H1 (cell line): ENCODE data around the gene SLC12A6. TPM values are rescaled to one million over a fixed set of nuclear protein-coding genes. Genes with fewer than 3 reads are reported as not detected.

Experiments
- CTCF ChIA-PET: fragments of 300-600 bp; sonication (Branson Sonifier 250); formaldehyde crosslinking; loops from one replicate; lab custom pipeline; 2021; ENCODE audit not compliant: partially characterized antibody; lab: Charles Lee
- POLR2A ChIA-PET: fragments of 300-600 bp; sonication (Branson Sonifier 250); formaldehyde crosslinking; loops from one replicate; lab custom pipeline; 2021; ENCODE audit warnings: inconsistent platforms; ENCODE audit not compliant: partially characterized antibody; lab: Charles Lee
- DNase-seq, 2 experiments: peaks; one replicate each; pipeline versions ENCODE4 v3.0.0 to v3.0.0-alpha.2; 2010 to 2022; ENCODE audit warnings: low spot score in 2 of 2, low read depth in 1 of 2, mixed read lengths in 1 of 2
- FAIRE-seq: peaks from 2 replicates; lab custom pipeline; 2011; peaks lifted over from hg19 to GRCh38; lab: Jason Lieb, UNC
- H2AFZ ChIP-seq: 2 replicates; pipeline ENCODE4 v1.8.1; 2012; ENCODE audit warnings: low read length, inconsistent platforms
- H2AK5ac ChIP-seq: 2 replicates; pipeline ENCODE4 v1.6.1; 2013; ENCODE audit warnings: low read depth, low read length
- H2BK120ac ChIP-seq: replicated peaks from 2 replicates; pipeline ENCODE3; 2013; ENCODE audit warnings: low read depth, low read length, inconsistent platforms
- H2BK12ac ChIP-seq: 2 replicates; pipeline ENCODE4 v1.6.1; 2013; ENCODE audit warnings: low read depth, low read length
- H2BK15ac ChIP-seq: 2 replicates; pipeline ENCODE4 v1.6.1; 2013; ENCODE audit warnings: low read length
- H2BK20ac ChIP-seq: 2 replicates; pipeline ENCODE4 v1.6.1; 2013; ENCODE audit warnings: low read length
- H2BK5ac ChIP-seq: 2 replicates; pipeline ENCODE4 v1.6.1; 2013; ENCODE audit warnings: low read depth, low read length
- H3K14ac ChIP-seq: 2 replicates; pipeline ENCODE4 v1.6.1; 2013; ENCODE audit warnings: inconsistent platforms; ENCODE audit not compliant: insufficient read length
- H3K18ac ChIP-seq: 2 replicates; pipeline ENCODE4 v1.6.1; 2013; ENCODE audit warnings: low read length; ENCODE audit errors: extremely low read depth
- H3K23ac ChIP-seq: 2 replicates; pipeline ENCODE4 v1.6.1; 2013; ENCODE audit warnings: inconsistent platforms; ENCODE audit not compliant: insufficient read length
- H3K23me2 ChIP-seq: 2 replicates; pipeline ENCODE4 v1.6.1; 2013; ENCODE audit warnings: low read depth, low read length
- H3K27ac ChIP-seq: 2 replicates; pipeline ENCODE4 v1.6.1; 2011; ENCODE audit warnings: low read depth, low read length, inconsistent platforms
- H3K27me3 ChIP-seq, 4 experiments: replicated peaks in 1 of 4; 1 replicate in 1 of 4; 2 replicates in 3 of 4; pipeline versions ENCODE4 v1.6.1 to v1.8.1; 2011 to 2013; ENCODE audit warnings: low read length in 3 of 4, mild to moderate bottlenecking in 3 of 4, inconsistent platforms in 2 of 4, mixed read lengths in 2 of 4, moderate library complexity in 1 of 4; ENCODE audit not compliant: control insufficient read depth in 3 of 4, insufficient read depth in 3 of 4; ENCODE audit errors: extremely low read depth in 1 of 4
- H3K36me3 ChIP-seq, 4 experiments: 2 replicates each; pipeline versions ENCODE4 v1.6.1 to v1.8.1; 2011 to 2013; ENCODE audit warnings: mild to moderate bottlenecking in 4 of 4, low read length in 3 of 4, moderate library complexity in 2 of 4, control low read depth in 1 of 4, inconsistent platforms in 1 of 4; ENCODE audit not compliant: insufficient read depth in 4 of 4, control insufficient read depth in 2 of 4
- H3K4ac ChIP-seq: replicated peaks from 2 replicates; pipeline ENCODE3; 2013; ENCODE audit warnings: low read length, low read depth, mixed read lengths, inconsistent platforms; ENCODE audit not compliant: insufficient read length
- H3K4me1 ChIP-seq, 4 experiments: replicated peaks in 1 of 4; 1 replicate in 1 of 4; 2 replicates in 3 of 4; pipeline versions ENCODE4 v1.6.1 to v1.8.1; 2011 to 2013; ENCODE audit warnings: low read length in 3 of 4, inconsistent platforms in 2 of 4, mixed read lengths in 1 of 4; ENCODE audit not compliant: insufficient read depth in 4 of 4, control insufficient read depth in 3 of 4
- H3K4me2 ChIP-seq, 2 experiments: 2 replicates each; pipeline versions ENCODE4 v1.6.1 to v1.8.1; 2011 to 2013; ENCODE audit warnings: low read depth in 2 of 2, low read length in 2 of 2, control low read depth in 1 of 2, inconsistent platforms in 1 of 2, mild to moderate bottlenecking in 1 of 2; ENCODE audit not compliant: insufficient read depth in 1 of 2
- H3K4me3 ChIP-seq, 4 experiments: fragments of 200-600, 300-600 bp in 1 of 4; sonication (generic), shearing (Covaris generic), sonication (Bioruptor Twin) in 1 of 4; 2 replicates each; pipeline versions ENCODE4 v1.5.1 to v1.8.1; 2011 to 2016; ENCODE audit warnings: low read length in 4 of 4, low read depth in 3 of 4, control low read depth in 2 of 4, inconsistent platforms in 2 of 4, mild to moderate bottlenecking in 2 of 4, mixed read lengths in 1 of 4, moderate library complexity in 1 of 4; ENCODE audit not compliant: insufficient read depth in 2 of 4; ENCODE audit errors: extremely low read depth in 1 of 4
- H3K56ac ChIP-seq: replicated peaks from 2 replicates; pipeline ENCODE3; 2013; ENCODE audit warnings: low read depth, mild to moderate bottlenecking, mixed read lengths, low read length, inconsistent platforms; ENCODE audit not compliant: insufficient read length
- H3K79me1 ChIP-seq: 2 replicates; pipeline ENCODE4 v1.6.1; 2013; ENCODE audit warnings: low read depth, low read length, control low read depth
- H3K79me2 ChIP-seq, 2 experiments: 2 replicates each; pipeline versions ENCODE4 v1.6.1 to v1.8.1; 2012 to 2013; ENCODE audit warnings: low read length in 2 of 2, mild to moderate bottlenecking in 2 of 2, inconsistent platforms in 1 of 2; ENCODE audit not compliant: insufficient read depth in 2 of 2, control insufficient read depth in 1 of 2
- H3K9ac ChIP-seq, 4 experiments: replicated peaks in 1 of 4; 1 replicate in 1 of 4; 2 replicates in 3 of 4; pipeline versions ENCODE4 v1.6.1 to v1.8.1; 2011 to 2013; ENCODE audit warnings: low read depth in 3 of 4, low read length in 3 of 4, control low read depth in 2 of 4, mild to moderate bottlenecking in 2 of 4, moderate library complexity in 2 of 4, inconsistent platforms in 1 of 4; ENCODE audit errors: extremely low read depth in 1 of 4
- H3K9me3 ChIP-seq, 2 experiments: 2 replicates each; pipeline versions ENCODE4 v1.6.1 to v1.8.1; 2012 to 2013; ENCODE audit warnings: mild to moderate bottlenecking in 2 of 2, moderate library complexity in 2 of 2, control low read depth in 1 of 2, inconsistent platforms in 1 of 2, low read depth in 1 of 2, low read length in 1 of 2, mixed read lengths in 1 of 2; ENCODE audit not compliant: insufficient read depth in 2 of 2
- H4K20me1 ChIP-seq, 2 experiments: replicated peaks in 1 of 2; 2 replicates each; pipeline versions ENCODE3 to v1.8.1; 2011 to 2013; ENCODE audit warnings: inconsistent platforms in 2 of 2, low read length in 2 of 2, mild to moderate bottlenecking in 1 of 2; ENCODE audit not compliant: insufficient read depth in 2 of 2, control insufficient read depth in 1 of 2
- H4K5ac ChIP-seq: 2 replicates; pipeline ENCODE4 v1.6.1; 2013; ENCODE audit warnings: low read length, low read depth, mixed read lengths, inconsistent platforms; ENCODE audit not compliant: insufficient read length
- H4K8ac ChIP-seq: 2 replicates; pipeline ENCODE4 v1.8.0; 2013; ENCODE audit warnings: mild to moderate bottlenecking, moderate library complexity, low read length, inconsistent platforms; ENCODE audit not compliant: insufficient read depth; ENCODE audit errors: extremely low read depth
- H4K91ac ChIP-seq: replicated peaks from 2 replicates; pipeline ENCODE3; 2013; ENCODE audit warnings: low read length, mixed read lengths, inconsistent platforms; ENCODE audit not compliant: insufficient read length
- ATF3 ChIP-seq: IDR thresholded peaks from 2 replicates; pipeline ENCODE4 v1.6.1; 2011; ENCODE audit warnings: low read depth, mild to moderate bottlenecking, low read length; ENCODE audit not compliant: insufficient read depth
- BRCA1 ChIP-seq: IDR thresholded peaks from 2 replicates; pipeline ENCODE4 v1.6.1; 2012; ENCODE audit warnings: low read depth, low read length, improper control_type of control experiment
- EGR1 ChIP-seq: IDR thresholded peaks from 2 replicates; pipeline ENCODE4 v1.6.1; 2011; ENCODE audit warnings: low read depth, low read length, borderline replicate concordance
- POLR2AphosphoS5 ChIP-seq: IDR thresholded peaks from 2 replicates; pipeline ENCODE4 v1.6.1; 2011; ENCODE audit warnings: low read depth, low read length
- RAD21 ChIP-seq, 2 experiments: IDR thresholded peaks in 1 of 2; conservative IDR thresholded peaks in 1 of 2; 2 replicates each; pipeline ENCODE4 v1.6.1; 2011; ENCODE audit warnings: low read depth in 2 of 2, low read length in 2 of 2, improper control_type of control experiment in 1 of 2, inconsistent platforms in 1 of 2, mild to moderate bottlenecking in 1 of 2, moderate library complexity in 1 of 2
- SIRT6 ChIP-seq: IDR thresholded peaks from one replicate; pipeline ENCODE4 v1.7.1; 2012; ENCODE audit warnings: low read length, inconsistent platforms
- TCF12 ChIP-seq: IDR thresholded peaks from 2 replicates; pipeline ENCODE4 v1.6.1; 2011; ENCODE audit warnings: low read depth, mild to moderate bottlenecking, low read length
- WGBS, 2 experiments: shearing (Covaris generic) in 1 of 2; methylation state at CpG; one replicate each; pipeline versions ENCODE4 v1.1.6 to v1.1.7; 2013 to 2015; ENCODE audit warnings: low lambda C conversion rate in 2 of 2, mixed read lengths in 2 of 2, inconsistent platforms in 1 of 2, low coverage in 1 of 2, missing lambda C conversion rate in 1 of 2; ENCODE audit not compliant: insufficient replicate concordance in 2 of 2, insufficient coverage in 1 of 2, insufficient read length in 1 of 2; ENCODE audit errors: extremely low coverage in 1 of 2, missing lambda C conversion rate in 1 of 2; 5-methylcytosine and 5-hydroxymethylcytosine counted together
- polyA plus RNA-seq, 7 experiments: library from polyadenylated mRNA; depleted of rRNA in 3 of 7; stranded (reverse) in 5 of 7; unstranded in 2 of 7; fragments of >200 nt in 5 of 7; fragments of 200-250 nt in 2 of 7; gene quantifications; 1 replicate in 5 of 7; 2 replicates in 1 of 7; 4 replicates in 1 of 7; pipeline versions ENCODE4 v1.2.1 to v1.2.3, GENCODE V29; 2011 to 2013; ENCODE audit warnings: missing spikeins in 2 of 7, mixed read lengths in 2 of 7
- total RNA-seq: library from RNA; stranded (reverse); fragmentation: NEBNext Ultra II Directional; extraction: Animal tissue kit (Norgen Biotek cat#: 25700); gene quantifications from 2 replicates; pipeline ENCODE4 v1.2.1, GENCODE V29; 2021

SLC12A6 gene
- total and polyA plus RNA-seq, 2 of the 8 experiments (the other 6 are each of a cell fraction or from before 2014, with no cell fraction given) = 9.2 to 11.1 TPM

DNA sequence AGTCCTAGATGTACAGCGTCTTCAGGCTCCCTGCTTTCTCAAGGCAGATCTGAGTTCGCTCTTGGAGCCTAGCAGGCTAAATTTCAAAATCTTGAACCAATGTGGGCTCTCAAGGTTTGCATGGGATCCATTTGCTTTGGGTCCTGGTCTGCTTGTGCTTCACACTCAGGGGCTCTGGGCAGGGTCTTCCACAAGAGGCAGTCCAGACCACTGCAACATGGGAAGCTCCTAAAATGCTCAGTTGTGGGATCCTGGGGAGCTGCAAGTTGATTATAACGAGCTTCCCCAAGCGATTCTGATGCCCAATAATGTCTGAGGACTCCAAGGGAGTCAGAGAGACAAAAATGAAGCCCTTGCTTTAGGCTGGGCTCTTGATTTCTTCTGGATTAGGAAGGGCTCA lies 12.2 kb upstream of the SLC12A6 start:
- no peak overlapping the region for H3K4me2 ChIP-seq
- no peak overlapping the region for H2BK20ac ChIP-seq
- no peak for TF ChIP-seq BRCA1
- TF ChIP-seq EGR1 = no peak
- no peak for TF ChIP-seq POLR2AphosphoS5
- TF ChIP-seq ATF3 = no peak
- no peak for TF ChIP-seq SIRT6
- no peak for TF ChIP-seq TCF12
- no peak for TF ChIP-seq RAD21 (IDR thresholded peaks at IDR 0.05 in 1 of 2, conservative IDR thresholded peaks at IDR 0.05 in 1 of 2; ENCODE audit: low read depth in 2 of 2, low read length in 2 of 2)
- H3K27ac ChIP-seq = no peak overlapping the region
- H4K91ac ChIP-seq = no peak overlapping the region
- H2BK12ac ChIP-seq = no peak overlapping the region
- no peak overlapping the region for H3K4me3 ChIP-seq
- no peaks in the 10 kb centered on the region for H3K23me2 ChIP-seq
- no peak overlapping the region for H2BK120ac ChIP-seq
- H2AK5ac ChIP-seq = no peak overlapping the region
- H3K79me2 ChIP-seq = no peaks in the 10 kb centered on the region
- H3K4ac ChIP-seq = no peak overlapping the region
- H2BK5ac ChIP-seq = no peak overlapping the region
- no peaks in the 10 kb centered on the region for H3K79me1 ChIP-seq
- CTCF ChIA-PET = interaction anchor here (1.4 kb wide), 1 partner anchor 9 kb away, joined by 4 read pairs; no protein-coding TSS in a partner anchor
- no peak overlapping the region for H3K18ac ChIP-seq
- no peak overlapping the region for H3K23ac ChIP-seq
- 90% methylated on average over 4 of the region's 4 CpGs; no CpG with 5 or more reads in 1 of the 2 experiments for WGBS, 2 experiments
- H3K27me3 ChIP-seq = no peaks in the 10 kb centered on the region
- peaks cover 0 to under 1% (median 0%) of the 10 kb centered on the region in 4 experiments; a peak in 2 of 8 replicates for H3K36me3 ChIP-seq
- no peak overlapping the region for H3K14ac ChIP-seq
- peaks cover 8 to 14% (median 11%) of the 10 kb centered on the region in 4 experiments; a peak in 6 of 7 replicates for H3K4me1 ChIP-seq
- DNase-seq (no peak), FAIRE-seq (no peak)
- peaks cover 0 to 4% of the 10 kb centered on the region in 2 experiments for H4K20me1 ChIP-seq
- H2AFZ ChIP-seq = no peak overlapping the region
- no peak overlapping the region for H2BK15ac ChIP-seq
- no peak overlapping the region for H4K5ac ChIP-seq
- no peak overlapping the region for H3K56ac ChIP-seq
- no peaks in the 10 kb centered on the region for H3K9me3 ChIP-seq
- no peak overlapping the region for H4K8ac ChIP-seq
- POLR2A ChIA-PET = interaction anchor here (1.4 kb wide), 1 partner anchor 10 kb away, joined by 4 read pairs; no protein-coding TSS in a partner anchor
- no peak overlapping the region for H3K9ac ChIP-seq
